ENCODE measurements around the gene TMEM43. TPM values are rescaled to one million over a fixed set of nuclear protein-coding genes. Genes with fewer than 3 reads are reported as not detected.

The TMEM43 gene
- total and polyA plus RNA-seq, 10 of the 15 experiments (the other 5 are each of a cell fraction or from before 2014, with no cell fraction given) = 7.2 to 33.0 (median 18.5) TPM

DNA sequence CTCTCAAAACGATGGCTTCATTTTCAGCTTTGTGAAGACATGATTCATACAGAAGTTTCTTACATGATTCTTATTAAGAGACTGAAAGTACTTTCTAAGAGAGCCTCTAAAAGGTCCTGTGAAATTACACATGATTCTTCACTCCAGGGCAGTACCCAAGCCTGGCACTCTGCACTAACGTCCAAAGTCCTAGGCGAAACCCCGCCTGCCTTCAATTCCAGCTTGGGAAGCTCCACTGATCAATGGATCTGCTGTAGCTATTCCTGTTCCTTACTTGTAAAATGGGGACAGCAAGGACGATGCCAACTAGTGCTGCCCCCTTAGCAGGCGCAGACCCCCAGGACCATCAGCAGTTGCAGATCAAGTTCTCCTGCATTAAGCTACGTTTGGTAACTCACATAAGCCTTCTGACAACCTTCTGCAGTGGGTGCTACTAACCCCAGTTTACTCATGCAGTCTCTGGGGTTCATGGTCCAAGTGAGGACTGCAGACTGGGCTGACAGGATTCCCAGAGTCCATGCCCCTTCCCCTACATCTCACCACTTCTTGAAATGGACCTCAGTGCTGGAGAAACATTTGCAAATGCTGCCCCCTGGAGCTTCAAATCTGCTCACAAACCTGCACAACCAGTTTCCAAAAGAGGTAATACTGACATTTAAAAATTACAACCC is 10.8 kb upstream of the TMEM43 start:
- BruUV-seq (replicated peaks) = no TSS peak
- Histone ChIP-seq H3K36me3 (ENCODE audit: control insufficient read depth in 2 of 2, insufficient read depth in 2 of 2, low read length in 1 of 2) (peaks cover 8 to 17% of the 10 kb centered on the region in 2 experiments; a peak in 3 of 4 replicates), H3K27ac (ENCODE audit: control insufficient read depth, insufficient read depth) (no peak overlapping the region), H3K27me3 (replicated peaks in 1 of 2; ENCODE audit: control insufficient read depth in 2 of 2, insufficient read depth in 2 of 2, low read length in 1 of 2) (no peaks in the 10 kb centered on the region), H3K4me3 (no peak overlapping the region), H3K4me2 (ENCODE audit: control insufficient read depth, insufficient read depth) (no peak overlapping the region), H3K9me3 (replicated peaks; ENCODE audit: control insufficient read depth, insufficient read depth, low read length) (no peaks in the 10 kb centered on the region), H3K4me1 (ENCODE audit: control insufficient read depth, insufficient read depth, low read length) (no peaks in the 10 kb centered on the region), H4K20me1 (ENCODE audit: control insufficient read depth, insufficient read depth) (no peaks in the 10 kb centered on the region), H3K9ac (ENCODE audit: control insufficient read depth, insufficient read depth, low read length) (no peak overlapping the region), H3K79me2 (ENCODE audit: control insufficient read depth, insufficient read depth, low read length) (no peaks in the 10 kb centered on the region), H2AFZ (ENCODE audit: control insufficient read depth, low read depth, low read length) (no peak overlapping the region)
- ChIA-PET CTCF (interaction anchor here (1.2 to 2.8 kb wide), 3 partner anchors 10 to 217 kb away, joined by 3 to 22 read pairs (median 4); partner anchors contain the start of genes CHCHD4 and TMEM43), RAD21 (ENCODE audit: unreplicated experiment) (interaction anchor here (1.7 kb wide), 1 partner anchor 217 kb away, joined by 11 read pairs; no protein-coding TSS in a partner anchor), POLR2A (no interaction called here), SMC1A (ENCODE audit: uncharacterized antibody, unreplicated experiment) (interaction anchor here (2.0 kb wide), 1 partner anchor 218 kb away, joined by 8 read pairs; no protein-coding TSS in a partner anchor)
- FAIRE-seq (no peak), ATAC-seq (no peak), DNase-seq (ENCODE audit: low read depth, low spot score) (no peak)
- in situ Hi-C loops (cut with MboI) (no loop called here), intact Hi-C loops (cut with micrococcal nuclease; ENCODE audit: unreplicated experiment) (no loop called here)
- 98% methylated on average over 7 of the region's 7 CpGs for WGBS (ENCODE audit: insufficient coverage, insufficient replicate concordance, low lambda C conversion rate, missing lambda C conversion rate)
- TF ChIP-seq POLR2A (IDR thresholded peaks at IDR 0.05; ENCODE audit: low read depth, low read length) (no peak), CEBPZ (IDR thresholded peaks at IDR 0.05; ENCODE audit: low read depth, low read length) (no peak), SREBF1 (IDR thresholded peaks at IDR 0.05; ENCODE audit: low read length) (no peak), KDM1A (IDR thresholded peaks at IDR 0.05; ENCODE audit: borderline replicate concordance) (no peak), EP300 (IDR thresholded peaks at IDR 0.05; ENCODE audit: borderline replicate concordance in 1 of 2, control insufficient read depth in 1 of 2, low read depth in 2 of 2, low read length in 2 of 2) (no peak), HDAC2 (IDR thresholded peaks at IDR 0.05) (no peak), ZSCAN29 (IDR thresholded peaks at IDR 0.05) (no peak), BACH1 (IDR thresholded peaks at IDR 0.05; ENCODE audit: borderline replicate concordance) (no peak), RAD21 (IDR thresholded peaks at IDR 0.05; ENCODE audit: insufficient read depth, low read depth, low read length) (peak; percentile 35; the same call in 1 of the 2 replicates), CTCF (IDR thresholded peaks at IDR 0.05 in 2 of 3, conservative IDR thresholded peaks at IDR 0.05 in 1 of 3; ENCODE audit: control insufficient read depth in 2 of 3, extremely low read depth in 1 of 3, insufficient read depth in 1 of 3, low read depth in 3 of 3, low read length in 3 of 3) (peak in 1 of 3 experiments; percentile 17; a peak in 2 of 6 replicates), TCF12 (IDR thresholded peaks at IDR 0.05; ENCODE audit: low read depth, low read length) (no peak), SMC3 (IDR thresholded peaks at IDR 0.05; ENCODE audit: borderline replicate concordance, low read length) (peak; percentile 23; the same call in 1 of the 2 replicates)
